Measurements from ENCODE around the gene NDUFS4. TPM values are rescaled to one million over a fixed set of nuclear protein-coding genes. Genes with fewer than 3 reads are reported as not detected.
A peak's percentile ranks its signal among the peaks of the same experiment; 100 is the strongest.
"Not testable (repeated sequence)": the region's sequence is repeated elsewhere in the genome, so short reads cannot be mapped to it uniquely, and the experiment has no call there.

The NDUFS4 gene
- total RNA-seq, 1 donor: 78.2 TPM

- H3K27ac ChIP-seq (ENCODE audit: low read depth, low read length): no peak overlapping the region
- no peaks in the 10 kb centered on the region for H3K9me3 ChIP-seq (ENCODE audit: low read depth, low read length)
- H3K4me1 ChIP-seq (ENCODE audit: insufficient read depth, low read length): peaks cover 4% of the 10 kb centered on the region
- H4K20me1 ChIP-seq (ENCODE audit: insufficient read depth, low read length): no peaks in the 10 kb centered on the region
- H3K4me2 ChIP-seq (ENCODE audit: insufficient read depth, low read length): peak overlapping the region; percentile 38
- no peak overlapping the region for H3K4me3 ChIP-seq (ENCODE audit: insufficient read depth, low read length)
- DNase-seq (ENCODE audit: insufficient read length, low spot score, missing footprints): no peak
- H2AFZ ChIP-seq (ENCODE audit: low read length): no peak overlapping the region
- no peak for TF ChIP-seq CTCF (IDR thresholded peaks at IDR 0.05; ENCODE audit: extremely low read depth, low read depth, low read length)
- no peaks in the 10 kb centered on the region for H3K27me3 ChIP-seq (ENCODE audit: insufficient read depth, low read length)
- H3K36me3 ChIP-seq (ENCODE audit: insufficient read depth, low read length): no peaks in the 10 kb centered on the region
- H3K79me2 ChIP-seq (ENCODE audit: insufficient read depth, low read length): no peaks in the 10 kb centered on the region
These were observed 17.0 kb upstream of the NDUFS4 start for GRCh38 chr5:53543401-53543800.

- Histone ChIP-seq H3K4me2 (ENCODE audit: insufficient read depth, low read length) (no peak overlapping the region), H3K4me1 (ENCODE audit: insufficient read depth, low read length) (peaks cover 4% of the 10 kb centered on the region), H3K79me2 (ENCODE audit: insufficient read depth, low read length) (no peaks in the 10 kb centered on the region), H3K36me3 (ENCODE audit: insufficient read depth, low read length) (no peaks in the 10 kb centered on the region), H2AFZ (ENCODE audit: low read length) (no peak overlapping the region), H3K27ac (ENCODE audit: low read depth, low read length) (no peak overlapping the region), H3K27me3 (ENCODE audit: insufficient read depth, low read length) (no peaks in the 10 kb centered on the region), H3K9me3 (ENCODE audit: low read depth, low read length) (no peaks in the 10 kb centered on the region), H4K20me1 (ENCODE audit: insufficient read depth, low read length) (no peaks in the 10 kb centered on the region), H3K4me3 (ENCODE audit: insufficient read depth, low read length) (no peak overlapping the region)
- TF ChIP-seq CTCF (IDR thresholded peaks at IDR 0.05; ENCODE audit: extremely low read depth, low read depth, low read length): no peak
- DNase-seq (ENCODE audit: insufficient read length, low spot score, missing footprints): no peak
These were observed 14.7 kb upstream of the NDUFS4 start for GRCh38 chr5:53545744-53546143.

GRCh38 chr5:53547226-53547625, 13.2 kb upstream of the NDUFS4 start:
- H3K4me2 ChIP-seq (ENCODE audit: insufficient read depth, low read length): no peak overlapping the region
- H3K4me1 ChIP-seq (ENCODE audit: insufficient read depth, low read length): peaks cover 4% of the 10 kb centered on the region
- no peak overlapping the region for H3K27ac ChIP-seq (ENCODE audit: low read depth, low read length)
- no peak overlapping the region for H3K4me3 ChIP-seq (ENCODE audit: insufficient read depth, low read length)
- H2AFZ ChIP-seq (ENCODE audit: low read length): no peak overlapping the region
- TF ChIP-seq CTCF (IDR thresholded peaks at IDR 0.05; ENCODE audit: extremely low read depth, low read depth, low read length): no peak
- no peaks in the 10 kb centered on the region for H3K27me3 ChIP-seq (ENCODE audit: insufficient read depth, low read length)
- no peaks in the 10 kb centered on the region for H3K36me3 ChIP-seq (ENCODE audit: insufficient read depth, low read length)
- H4K20me1 ChIP-seq (ENCODE audit: insufficient read depth, low read length): no peaks in the 10 kb centered on the region
- no peak for DNase-seq (ENCODE audit: insufficient read length, low spot score, missing footprints)
- no peaks in the 10 kb centered on the region for H3K9me3 ChIP-seq (ENCODE audit: low read depth, low read length)
- H3K79me2 ChIP-seq (ENCODE audit: insufficient read depth, low read length): no peaks in the 10 kb centered on the region

- H3K4me2 ChIP-seq (ENCODE audit: insufficient read depth, low read length); H2AFZ ChIP-seq (ENCODE audit: low read length); H3K27ac ChIP-seq (ENCODE audit: low read depth, low read length); H4K20me1 ChIP-seq (ENCODE audit: insufficient read depth, low read length); H3K27me3 ChIP-seq (ENCODE audit: insufficient read depth, low read length); H3K9me3 ChIP-seq (ENCODE audit: low read depth, low read length); H3K79me2 ChIP-seq (ENCODE audit: insufficient read depth, low read length); H3K4me1 ChIP-seq (ENCODE audit: insufficient read depth, low read length); DNase-seq (ENCODE audit: insufficient read length, low spot score, missing footprints); H3K4me3 ChIP-seq (ENCODE audit: insufficient read depth, low read length); H3K36me3 ChIP-seq (ENCODE audit: insufficient read depth, low read length): not testable (repeated sequence)
These were observed 11.9 kb upstream of the NDUFS4 start for GRCh38 chr5:53548501-53548900.

Data from osteoblast (primary cell).